SK-N-SH (cell line): ENCODE measurements around the gene SLC2A13. TPM values are rescaled to one million over a fixed set of nuclear protein-coding genes. Genes with fewer than 3 reads are reported as not detected.

Source experiments
- CTCF ChIA-PET: fragments of 300-600, 350-600 bp; formaldehyde crosslinking; extraction: SDS; loops from one replicate; lab custom pipeline; 2021; lab: Yijun Ruan, JAX
- POLR2A ChIA-PET: fragments of 350-600 bp; sonication (Branson Sonifier 250); formaldehyde crosslinking; extraction: SDS; loops from one replicate; lab custom pipeline; 2020; ENCODE audit warnings: antibody characterized with exemption, inconsistent platforms; lab: Yijun Ruan, JAX
- DNase-seq: peaks from one replicate; pipeline ENCODE4 v3.0.0; 2012
- H2AFZ ChIP-seq: fragments of 200-600 bp; sonication (generic); 2 replicates; pipeline ENCODE4 v1.8.1; 2016; ENCODE audit warnings: antibody characterized with exemption, mild to moderate bottlenecking, low read depth
- H3F3A ChIP-seq: fragments of 200-600 bp; sonication (generic); replicated peaks from 2 replicates; pipeline ENCODE3; 2016; ENCODE audit warnings: antibody characterized with exemption, mild to moderate bottlenecking; ENCODE audit not compliant: insufficient read depth
- H3K27ac ChIP-seq, 2 experiments: fragments of 200-500 bp in 1 of 2; fragments of 200-600 bp in 1 of 2; sonication (Bioruptor generic) in 1 of 2; sonication (generic), shearing (Covaris generic) in 1 of 2; 2 replicates each; pipeline versions ENCODE4 v1.5.1 to v1.6.1; 2014 to 2016; ENCODE audit warnings: low read depth in 2 of 2, inconsistent platforms in 1 of 2, low read length in 1 of 2, mild to moderate bottlenecking in 1 of 2, mixed read lengths in 1 of 2
- H3K27me3 ChIP-seq: fragments of 200-600 bp; sonication (generic), shearing (Covaris generic); 2 replicates; pipeline ENCODE4 v1.6.1; 2016; ENCODE audit warnings: mixed run types; ENCODE audit not compliant: insufficient read depth
- H3K36me3 ChIP-seq, 2 experiments: fragments of 200-500 bp in 1 of 2; fragments of 200-600 bp in 1 of 2; sonication (Bioruptor generic) in 1 of 2; sonication (generic) in 1 of 2; replicated peaks in 1 of 2; 2 replicates each; pipeline versions ENCODE3 to v1.5.1; 2014 to 2016; ENCODE audit warnings: low read length in 1 of 2, mild to moderate bottlenecking in 1 of 2; ENCODE audit not compliant: insufficient read depth in 2 of 2, control insufficient read depth in 1 of 2
- H3K4me1 ChIP-seq, 2 experiments: fragments of 200-500 bp in 1 of 2; fragments of 200-600 bp in 1 of 2; sonication (Bioruptor generic) in 1 of 2; sonication (generic), shearing (Covaris generic) in 1 of 2; 2 replicates each; pipeline versions ENCODE4 v1.5.1 to v1.6.1; 2014 to 2016; ENCODE audit warnings: low read depth in 1 of 2, low read length in 1 of 2, mixed run types in 1 of 2; ENCODE audit not compliant: insufficient read depth in 2 of 2, control insufficient read depth in 1 of 2
- H3K4me2 ChIP-seq: fragments of 200-600 bp; sonication (generic), shearing (Covaris generic); 2 replicates; pipeline ENCODE4 v1.6.1; 2017; ENCODE audit warnings: mixed run types
- H3K4me3 ChIP-seq, 2 experiments: fragments of 200-500 bp in 1 of 2; fragments of 200-600 bp in 1 of 2; sonication (Bioruptor generic) in 1 of 2; sonication (generic), shearing (Covaris generic) in 1 of 2; 2 replicates each; pipeline versions ENCODE4 v1.5.1 to v1.8.1; 2014 to 2016; ENCODE audit warnings: low read depth in 2 of 2, inconsistent platforms in 1 of 2, low read length in 1 of 2, mild to moderate bottlenecking in 1 of 2, mixed read lengths in 1 of 2, moderate library complexity in 1 of 2
- H3K79me2 ChIP-seq: fragments of 200-600 bp; sonication (generic); 2 replicates; pipeline ENCODE4 v1.8.1; 2017; ENCODE audit warnings: mild to moderate bottlenecking; ENCODE audit not compliant: insufficient read depth
- H3K9ac ChIP-seq: fragments of 200-600 bp; sonication (generic); 2 replicates; pipeline ENCODE4 v1.6.1; 2017; ENCODE audit warnings: mixed run types
- H3K9me2 ChIP-seq: fragments of 200-600 bp; sonication (generic); 2 replicates; pipeline ENCODE4 v1.6.1; 2017; ENCODE audit warnings: mixed run types
- H3K9me3 ChIP-seq: fragments of 200-600 bp; sonication (generic); 2 replicates; pipeline ENCODE4 v1.6.1; 2017; ENCODE audit warnings: mixed run types, mild to moderate bottlenecking, moderate library complexity
- H4K20me1 ChIP-seq: fragments of 200-600 bp; sonication (generic); 2 replicates; pipeline ENCODE4 v1.6.1; 2017; ENCODE audit warnings: mild to moderate bottlenecking, mixed run types; ENCODE audit not compliant: insufficient read depth
- EZH2phosphoT487 ChIP-seq: fragments of 200-600 bp; sonication (generic); IDR thresholded peaks from 2 replicates; pipeline ENCODE4 v1.6.1; 2017; ENCODE audit warnings: low read depth, mixed run types, mild to moderate bottlenecking, antibody characterized with exemption, moderate library complexity, borderline replicate concordance
- FOSL2 ChIP-seq: IDR thresholded peaks from 2 replicates; pipeline ENCODE4 v1.4.0; 2012; ENCODE audit warnings: low read depth, mild to moderate bottlenecking, moderate library complexity, borderline replicate concordance
- FOXJ3 ChIP-seq: sonication (generic); formaldehyde crosslinking; IDR thresholded peaks from 2 replicates; pipeline ENCODE4 v1.5.1; 2020; ENCODE audit warnings: mild to moderate bottlenecking, missing genetic modification reagents
- FOXM1 ChIP-seq: IDR thresholded peaks from 2 replicates; pipeline ENCODE4 v1.4.0; 2012; ENCODE audit warnings: low read depth, mild to moderate bottlenecking
- GABPA ChIP-seq: IDR thresholded peaks from 2 replicates; pipeline ENCODE4 v1.4.0; 2012; ENCODE audit warnings: low read depth, mild to moderate bottlenecking
- GATA2 ChIP-seq: sonication (generic); formaldehyde crosslinking; IDR thresholded peaks from 2 replicates; pipeline ENCODE4 v1.5.0; 2020; ENCODE audit warnings: mild to moderate bottlenecking, missing genetic modification reagents
- MEF2A ChIP-seq: IDR thresholded peaks from 2 replicates; pipeline ENCODE4 v1.4.0; 2012; ENCODE audit warnings: low read depth, borderline replicate concordance
- NRF1 ChIP-seq: IDR thresholded peaks from 2 replicates; pipeline ENCODE4 v1.6.1; 2012; ENCODE audit warnings: low read depth, mild to moderate bottlenecking, low read length
- POLR2AphosphoS5 ChIP-seq: IDR thresholded peaks from 2 replicates; pipeline ENCODE4 v1.6.1; 2012; ENCODE audit warnings: low read depth, low read length
- RAD21 ChIP-seq: IDR thresholded peaks from 2 replicates; pipeline ENCODE4 v1.6.1; 2012; ENCODE audit warnings: mild to moderate bottlenecking, low read length
- RCOR1 ChIP-seq: fragments of 150-350 bp; IDR thresholded peaks from 2 replicates; pipeline ENCODE4 v1.6.1; 2017; ENCODE audit warnings: antibody characterized with exemption, low read length
- REST ChIP-seq: IDR thresholded peaks from 2 replicates; pipeline ENCODE4 v1.6.1; 2012; ENCODE audit warnings: mild to moderate bottlenecking, low read depth, low read length, moderate library complexity
- RXRA ChIP-seq: IDR thresholded peaks from 2 replicates; pipeline ENCODE4 v1.4.0; 2012; ENCODE audit warnings: low read depth, mild to moderate bottlenecking, borderline replicate concordance
- SIN3A ChIP-seq: IDR thresholded peaks from 2 replicates; pipeline ENCODE4 v1.6.1; 2012; ENCODE audit warnings: low read depth, mild to moderate bottlenecking, low read length, moderate library complexity, borderline replicate concordance
- SMC3 ChIP-seq: IDR thresholded peaks from 2 replicates; pipeline ENCODE4 v1.6.1; 2012; ENCODE audit warnings: low read depth, low read length, improper control_type of control experiment
- TAF1 ChIP-seq: IDR thresholded peaks from 2 replicates; pipeline ENCODE4 v1.6.1; 2012; ENCODE audit warnings: low read depth, mild to moderate bottlenecking, low read length, moderate library complexity, borderline replicate concordance
- TEAD4 ChIP-seq: IDR thresholded peaks from 2 replicates; pipeline ENCODE4 v1.4.0; 2012; ENCODE audit warnings: mild to moderate bottlenecking, borderline replicate concordance; ENCODE audit not compliant: insufficient read depth
- YY1 ChIP-seq: IDR thresholded peaks from 2 replicates; pipeline ENCODE4 v1.4.0; 2012; ENCODE audit warnings: low read depth, mild to moderate bottlenecking
- ZBTB33 ChIP-seq: IDR thresholded peaks from 2 replicates; pipeline ENCODE4 v1.4.0; 2012; ENCODE audit warnings: low read depth, borderline replicate concordance
- WGBS: methylation state at CpG from one replicate; pipeline ENCODE4 v1.1.6; 2017; ENCODE audit warnings: low lambda C conversion rate; 5-methylcytosine and 5-hydroxymethylcytosine counted together
- polyA plus RNA-seq, 3 experiments: library from polyadenylated mRNA; depleted of rRNA; stranded (reverse); fragments of >200 nt; gene quantifications; 2 replicates each; pipeline ENCODE4 v1.2.3, GENCODE V29; 2012

Gene SLC2A13
- polyA plus RNA-seq, 1 of the 3 experiments (the other 2 are of a cell fraction), result 0.21 TPM

DNA sequence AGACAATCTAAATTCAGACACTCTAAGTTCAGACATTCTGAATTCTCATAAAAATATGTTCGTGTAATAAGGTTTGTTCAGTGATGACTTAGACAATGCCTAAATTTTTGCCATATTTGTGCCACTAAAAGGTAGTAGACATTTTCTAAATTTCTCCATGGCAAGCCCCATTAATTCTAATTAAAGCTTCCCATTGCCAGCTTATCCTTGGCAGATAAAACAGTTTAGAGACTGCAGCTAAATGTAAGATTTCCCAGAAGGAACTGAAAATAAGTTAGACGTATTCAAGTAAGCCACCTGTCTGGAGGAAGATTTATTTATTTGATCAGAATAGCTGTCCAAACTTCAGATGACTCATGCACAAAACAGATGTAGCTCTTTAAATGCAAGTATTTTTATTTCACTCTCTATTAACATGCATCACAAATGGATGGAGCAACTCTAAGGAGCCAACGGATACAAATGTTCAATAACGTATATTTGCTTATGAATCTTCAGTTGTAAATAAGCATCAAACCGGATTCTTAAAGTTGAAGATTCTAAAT, 130.4 kb downstream of the SLC2A13 start (continued):
- TF ChIP-seq REST (no peak), SIN3A (no peak), FOXJ3 (CRISPR knock-in tag) (no peak), NRF1 (no peak), FOSL2 (no peak), YY1 (no peak), TEAD4 (no peak)

- 50% methylated on average over 1 of the region's 1 CpG for WGBS
- Histone ChIP-seq H2AFZ (no peak overlapping the region), H3K9me2 (no peaks in the 10 kb centered on the region), H3K4me2 (no peak overlapping the region), H4K20me1 (no peaks in the 10 kb centered on the region), H3K9ac (no peak overlapping the region), H3K4me3 (no peak overlapping the region), H3K79me2 (no peaks in the 10 kb centered on the region), H3K4me1 (no peaks in the 10 kb centered on the region; a peak in 1 of 4 replicates), H3K27ac (no peak overlapping the region), H3K36me3 (no peaks in the 10 kb centered on the region), H3K27me3 (no peaks in the 10 kb centered on the region), H3K9me3 (no peaks in the 10 kb centered on the region), H3F3A (no peaks in the 10 kb centered on the region)
- TF ChIP-seq POLR2AphosphoS5 (no peak), RAD21 (no peak), GATA2 (no peak), RCOR1 (no peak), REST (no peak), EZH2phosphoT487 (no peak), SIN3A (no peak), SMC3 (no peak), FOXM1 (no peak), YY1 (no peak), GABPA (no peak), RXRA (no peak), MEF2A (no peak), ZBTB33 (no peak), NRF1 (no peak), FOSL2 (no peak), TAF1 (no peak)
- DNase-seq, result no peak
- ChIA-PET CTCF (no interaction called here), POLR2A (no interaction called here)
Measured at GRCh38 chr12:39972119-39972518, 133.8 kb downstream of the SLC2A13 start.
